Naive thymus-derived CD4-positive, alpha-beta T cell (primary cell): ENCODE data around the gene DPT. TPM values are rescaled to one million over a fixed set of nuclear protein-coding genes. Genes with fewer than 3 reads are reported as not detected.
"Not testable (repeated sequence)": the region's sequence is repeated elsewhere in the genome, so short reads cannot be mapped to it uniquely, and the experiment has no call there.

Experiments used
- ATAC-seq: fragments of 150-1000 bp; cut with Tn5 transposase; 2 replicates; pipeline ENCODE4 v1.10.0; 2021; ENCODE audit warnings: mild to moderate bottlenecking, moderate library complexity
- CTCF ChIA-PET: fragments of 350-600 bp; sonication (Branson Sonifier 250); formaldehyde crosslinking; loops from one replicate; lab custom pipeline; 2021; ENCODE audit warnings: antibody characterized with exemption; lab: Charles Lee
- POLR2A ChIA-PET: fragments of 350-600 bp; sonication (Branson Sonifier 250); formaldehyde crosslinking; loops from one replicate; lab custom pipeline; 2021; ENCODE audit warnings: antibody characterized with exemption, inconsistent platforms; lab: Charles Lee
- DNase-seq, 9 donors: peaks; one replicate each; pipeline versions ENCODE4 v3.0.0 to v3.0.0-alpha.2; 2020 to 2022; ENCODE audit warnings: mixed read lengths in 1 of 9
- H3K27ac ChIP-seq: one replicate; pipeline ENCODE4 v1.7.0; 2013; ENCODE audit warnings: mild to moderate bottlenecking, low read depth, low read length, moderate library complexity
- H3K27me3 ChIP-seq, 2 donors: one replicate each; pipeline ENCODE4 v1.7.0; 2013; ENCODE audit warnings: low read length in 2 of 2, mild to moderate bottlenecking in 2 of 2, moderate library complexity in 2 of 2; ENCODE audit not compliant: control insufficient read depth in 2 of 2, insufficient read depth in 2 of 2
- H3K36me3 ChIP-seq, 3 experiments: 1 replicate in 2 of 3; 2 replicates in 1 of 3; pipeline ENCODE4 v1.7.0; 2013; ENCODE audit warnings: low read length in 3 of 3, mild to moderate bottlenecking in 3 of 3, moderate library complexity in 1 of 3; ENCODE audit not compliant: insufficient read depth in 3 of 3, control insufficient read depth in 2 of 3
- H3K4me1 ChIP-seq, 2 donors: one replicate each; pipeline ENCODE4 v1.7.0; 2013; ENCODE audit warnings: low read length in 2 of 2, mild to moderate bottlenecking in 2 of 2, moderate library complexity in 1 of 2; ENCODE audit not compliant: control insufficient read depth in 2 of 2, insufficient read depth in 2 of 2
- H3K4me3 ChIP-seq: 2 replicates; pipeline ENCODE4 v1.7.0; 2013; ENCODE audit warnings: mild to moderate bottlenecking, low read length
- H3K9me3 ChIP-seq, 3 experiments: 1 replicate in 2 of 3; 2 replicates in 1 of 3; pipeline ENCODE4 v1.7.0; 2013; ENCODE audit warnings: low read length in 3 of 3; ENCODE audit not compliant: control insufficient read depth in 2 of 3
- H3K27ac Mint-ChIP-seq, 9 donors: one replicate each; pipeline ENCODE4 v1.8.0; 2020 to 2022; ENCODE audit warnings: mixed read lengths in 9 of 9, mild to moderate bottlenecking in 8 of 9, moderate library complexity in 5 of 9, inconsistent platforms in 2 of 9
- H3K27me3 Mint-ChIP-seq, 5 donors: one replicate each; pipeline ENCODE4 v1.8.0; 2021 to 2022; ENCODE audit warnings: mixed read lengths in 5 of 5, mild to moderate bottlenecking in 1 of 5
- H3K36me3 Mint-ChIP-seq, 5 donors: one replicate each; pipeline ENCODE4 v1.8.0; 2020 to 2022; ENCODE audit warnings: mixed read lengths in 5 of 5, mild to moderate bottlenecking in 3 of 5, inconsistent platforms in 1 of 5
- H3K4me1 Mint-ChIP-seq, 7 donors: one replicate each; pipeline ENCODE4 v1.8.0; 2020 to 2022; ENCODE audit warnings: mixed read lengths in 7 of 7, mild to moderate bottlenecking in 3 of 7, inconsistent platforms in 1 of 7
- H3K4me3 Mint-ChIP-seq, 10 donors: one replicate each; pipeline ENCODE4 v1.8.0; 2020 to 2022; ENCODE audit warnings: mild to moderate bottlenecking in 10 of 10, mixed read lengths in 10 of 10, moderate library complexity in 6 of 10, inconsistent platforms in 2 of 10
- H3K9me3 Mint-ChIP-seq, 11 donors: one replicate each; pipeline ENCODE4 v1.8.0; 2020 to 2022; ENCODE audit warnings: mixed read lengths in 11 of 11, mild to moderate bottlenecking in 4 of 11, inconsistent platforms in 1 of 11, moderate library complexity in 1 of 11
- intact Hi-C, 2 donors: fragments of 100-400 bp; cut with micrococcal nuclease; formaldehyde crosslinking; loops; one replicate each; pipeline ENCODE4 v1.15.1; 2023
- polyA plus RNA-seq, 2 donors: library from polyadenylated mRNA; unstranded; fragments of 300-500 nt; fragmentation: Illumina TruSeq; gene quantifications; one replicate each; pipeline ENCODE4 v1.2.3, GENCODE V29; 2021
- total RNA-seq, 6 experiments: library from RNA in 5 of 6; stranded (reverse) in 5 of 6; gene quantifications; 1 replicate in 5 of 6; 2 replicates in 1 of 6; pipeline ENCODE4 v1.2.3 and lab custom pipeline; 2021 to 2026

DPT gene
- total RNA-seq (not detected), polyA plus RNA-seq (not detected), total RNA-seq (lab: John Stamatoyannopoulos, UW) (not detected)

- POLR2A ChIA-PET = no interaction called here
Observed at GRCh38 chr1:168728473-168729404, at the start of gene DPT. DPT (minus strand) TSS chr1:168729206; CDS start chr1:168729174, 32 bp downstream.

GRCh38 chr1:168775366-168775765, 46.4 kb upstream of the DPT start:
- no peak for ATAC-seq
- no peaks in the 10 kb centered on the region for H3K9me3 ChIP-seq
- Mint-ChIP-seq H3K4me1 (no peaks in the 10 kb centered on the region), H3K36me3 (no peaks in the 10 kb centered on the region), H3K27ac (no peak overlapping the region), H3K9me3 (peaks cover 0 to 2% (median 0%) of the 10 kb centered on the region in 11 donors), H3K4me3 (no peak overlapping the region), H3K27me3 (peaks cover 0 to 25% (median 13%) of the 10 kb centered on the region in 5 donors)
- no peaks in the 10 kb centered on the region for H3K27me3 ChIP-seq
- intact Hi-C loops = no loop called here
- ChIA-PET CTCF (no interaction called here), POLR2A (no interaction called here)
- H3K36me3 ChIP-seq = no peaks in the 10 kb centered on the region
- DNase-seq = no peak
- H3K4me3 ChIP-seq = no peak overlapping the region
- H3K4me1 ChIP-seq = no peaks in the 10 kb centered on the region
- H3K27ac ChIP-seq = no peak overlapping the region

More at GRCh38 chr1:168728473-168729404, at the start of gene DPT:
- DNase-seq (no peak), ATAC-seq (no peak)
- H3K9me3 ChIP-seq = no peaks in the 10 kb centered on the region
- Mint-ChIP-seq H3K4me3 (no peak within 1 kb of the TSS), H3K9me3 (no peaks in the 10 kb centered on the region), H3K4me1 (peaks cover 0 to 4% (median 0%) of the 10 kb centered on the region in 7 donors), H3K36me3 (no peaks in the 10 kb centered on the region), H3K27me3 (peaks cover 0 to 14% (median 6%) of the 10 kb centered on the region in 5 donors), H3K27ac (no peak within 1 kb of the TSS)
- CTCF ChIA-PET = no interaction called here
- H3K27ac ChIP-seq = no peak within 1 kb of the TSS
- H3K4me3 ChIP-seq = no peak within 1 kb of the TSS
- no peaks in the 10 kb centered on the region for H3K27me3 ChIP-seq
- H3K4me1 ChIP-seq = no peaks in the 10 kb centered on the region
- intact Hi-C loops = no loop called here
- H3K36me3 ChIP-seq = no peaks in the 10 kb centered on the region

- ATAC-seq (no peak), DNase-seq (no peak)
- Histone ChIP-seq H3K36me3 (no peaks in the 10 kb centered on the region), H3K4me3 (no peak overlapping the region), H3K4me1 (no peaks in the 10 kb centered on the region), H3K9me3 (no peaks in the 10 kb centered on the region), H3K27me3 (no peaks in the 10 kb centered on the region), H3K27ac (no peak overlapping the region)
- CTCF ChIA-PET = no interaction called here
- Mint-ChIP-seq H3K36me3 (peaks cover 0 to 3% (median 0%) of the 10 kb centered on the region in 5 donors), H3K4me1 (no peaks in the 10 kb centered on the region), H3K4me3 (no peak overlapping the region), H3K27ac (no peak overlapping the region), H3K9me3 (no peaks in the 10 kb centered on the region), H3K27me3 (peaks cover 0 to 19% (median 10%) of the 10 kb centered on the region in 5 donors)
- POLR2A ChIA-PET = no interaction called here
- intact Hi-C loops = no loop called here
Observed at GRCh38 chr1:168774241-168774640, 45.2 kb upstream of the DPT start.

GRCh38 chr1:168772428-168773060, 43.5 kb upstream of the DPT start:
- Mint-ChIP-seq H3K4me3 (no peak overlapping the region), H3K27ac (no peak overlapping the region), H3K4me1 (no peaks in the 10 kb centered on the region), H3K36me3 (peaks cover 0 to 3% (median 0%) of the 10 kb centered on the region in 5 donors), H3K27me3 (peaks cover 0 to 11% (median 0%) of the 10 kb centered on the region in 5 donors), H3K9me3 (no peaks in the 10 kb centered on the region)
- ChIA-PET POLR2A (no interaction called here), CTCF (no interaction called here)
- Histone ChIP-seq H3K36me3 (no peaks in the 10 kb centered on the region), H3K4me3 (no peak overlapping the region), H3K27me3 (no peaks in the 10 kb centered on the region), H3K9me3 (no peaks in the 10 kb centered on the region), H3K4me1 (no peaks in the 10 kb centered on the region), H3K27ac (no peak overlapping the region)
- intact Hi-C loops = no loop called here
- no peak for ATAC-seq
- DNase-seq = no peak

GRCh38 chr1:168771104-168771630, 42.2 kb upstream of the DPT start:
- no peaks in the 10 kb centered on the region for H3K27me3 ChIP-seq

GRCh38 chr1:168769893-168770292, 40.9 kb upstream of the DPT start:
- H3K4me3 ChIP-seq, POLR2A ChIA-PET, ATAC-seq, H3K36me3 Mint-ChIP-seq, CTCF ChIA-PET, H3K27me3 Mint-ChIP-seq, H3K9me3 Mint-ChIP-seq, intact Hi-C loops, H3K27ac ChIP-seq, H3K27me3 ChIP-seq, H3K36me3 ChIP-seq, H3K4me3 Mint-ChIP-seq, H3K4me1 ChIP-seq, H3K9me3 ChIP-seq, H3K27ac Mint-ChIP-seq, DNase-seq, H3K4me1 Mint-ChIP-seq: not testable (repeated sequence)

More at GRCh38 chr1:168771104-168771630, 42.2 kb upstream of the DPT start:
- no peak overlapping the region for H3K27ac Mint-ChIP-seq
- H3K9me3 ChIP-seq = no peaks in the 10 kb centered on the region
- DNase-seq (no peak), ATAC-seq (no peak)
- no peak overlapping the region for H3K4me3 Mint-ChIP-seq
- POLR2A ChIA-PET = no interaction called here
- no peaks in the 10 kb centered on the region for H3K4me1 Mint-ChIP-seq
- no peaks in the 10 kb centered on the region for H3K9me3 Mint-ChIP-seq
- H3K36me3 Mint-ChIP-seq = peaks cover 0 to 3% (median 0%) of the 10 kb centered on the region in 5 donors
- intact Hi-C loops = no loop called here
- no peak overlapping the region for H3K27ac ChIP-seq
- H3K4me1 ChIP-seq = no peaks in the 10 kb centered on the region
- no peak overlapping the region for H3K4me3 ChIP-seq
- CTCF ChIA-PET = no interaction called here
- peaks cover 0 to 9% (median 0%) of the 10 kb centered on the region in 5 donors for H3K27me3 Mint-ChIP-seq
- no peaks in the 10 kb centered on the region for H3K36me3 ChIP-seq
